Cardiac muscle cell (in vitro differentiated cells and primary cell): Measurements from ENCODE around the gene ANAPC4. TPM values are rescaled to one million over a fixed set of nuclear protein-coding genes. Genes with fewer than 3 reads are reported as not detected.
A peak's percentile ranks its signal among the peaks of the same experiment; 100 is the strongest.

Source experiments
- DNase-seq, 2 donors: peaks; one replicate each; pipeline versions ENCODE4 v3.0.0 to v3.0.0-alpha.2; 2010 to 2017; ENCODE audit warnings: low read depth in 1 of 2, low spot score in 1 of 2
- H3K27ac ChIP-seq: fragments of 200-600 bp; sonication (generic); 2 replicates; pipeline ENCODE4 v1.5.1; 2016
- H3K27me3 ChIP-seq: fragments of 200-600 bp; sonication (generic); 2 replicates; pipeline ENCODE4 v1.6.0; 2016; ENCODE audit warnings: control low read depth
- H3K36me3 ChIP-seq: fragments of 200-600 bp; sonication (generic); 2 replicates; pipeline ENCODE4 v1.5.1; 2016; ENCODE audit warnings: control low read depth
- H3K4me1 ChIP-seq: fragments of 200-600 bp; sonication (generic); 2 replicates; pipeline ENCODE4 v1.8.1; 2017; ENCODE audit warnings: low read depth, mild to moderate bottlenecking, mixed run types
- H3K4me3 ChIP-seq: fragments of 200-600 bp; sonication (generic); 2 replicates; pipeline ENCODE4 v1.5.1; 2016; ENCODE audit warnings: mild to moderate bottlenecking
- H3K9me3 ChIP-seq: fragments of 200-600 bp; sonication (generic); 2 replicates; pipeline ENCODE4 v1.5.1; 2017; ENCODE audit warnings: low read depth, mild to moderate bottlenecking, control low read depth
- CTCF ChIP-seq: IDR thresholded peaks from 2 replicates; pipeline ENCODE4 v1.5.1; 2012; ENCODE audit warnings: low read depth, mild to moderate bottlenecking, low read length
- polyA plus RNA-seq: library from polyadenylated mRNA; unstranded; fragments of >200 nt; fragmentation: Nextera tagmentation; extraction: Ambion mirVana; gene quantifications from 2 replicates; pipeline ENCODE4 v1.2.1, GENCODE V29; 2016
- total RNA-seq: library from RNA; depleted of rRNA; stranded (reverse); fragments of >200 nt; gene quantifications from 2 replicates; pipeline ENCODE4 v1.2.3, GENCODE V29; 2016

Gene ANAPC4
- total and polyA plus RNA-seq, 2 experiments from 2014 or later, result 20.8 to 39.3 TPM

DNA sequence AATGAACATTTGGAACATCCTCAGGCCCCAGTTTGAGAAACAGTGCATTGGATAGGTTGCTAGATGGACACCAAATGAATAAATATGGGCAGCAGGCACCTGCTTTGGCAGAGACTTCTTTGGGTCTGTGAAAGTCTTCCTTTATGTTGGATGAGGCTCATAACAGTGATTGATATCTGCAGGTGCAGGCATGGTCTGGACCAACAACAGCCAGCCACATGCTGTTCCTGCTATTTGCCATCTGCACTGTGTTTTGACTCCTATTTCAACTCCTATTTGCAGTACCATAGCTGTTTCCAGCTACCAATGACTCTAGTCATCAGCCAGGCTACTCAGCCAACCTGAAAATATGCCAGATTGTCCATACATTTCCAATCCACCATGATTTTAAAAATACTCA, 60.9 kb downstream of the ANAPC4 start:
- Histone ChIP-seq H3K27me3 (no peaks in the 10 kb centered on the region), H3K36me3 (no peaks in the 10 kb centered on the region), H3K4me3 (no peak overlapping the region), H3K27ac (no peak overlapping the region), H3K4me1 (peaks cover 8% of the 10 kb centered on the region), H3K9me3 (no peaks in the 10 kb centered on the region)
- DNase-seq, result no peak
- TF ChIP-seq CTCF, result no peak

GRCh38 chr4:25439918-25440477, 62.9 kb downstream of the ANAPC4 start:
- Histone ChIP-seq H3K27ac (peak overlapping the region; percentile 52), H3K4me1 (peaks cover 8% of the 10 kb centered on the region), H3K36me3 (no peaks in the 10 kb centered on the region), H3K27me3 (no peaks in the 10 kb centered on the region), H3K9me3 (no peaks in the 10 kb centered on the region), H3K4me3 (no peak overlapping the region)
- DNase-seq, result peak; percentile 72 to 87
- TF ChIP-seq CTCF, result peak; percentile 93

DNA sequence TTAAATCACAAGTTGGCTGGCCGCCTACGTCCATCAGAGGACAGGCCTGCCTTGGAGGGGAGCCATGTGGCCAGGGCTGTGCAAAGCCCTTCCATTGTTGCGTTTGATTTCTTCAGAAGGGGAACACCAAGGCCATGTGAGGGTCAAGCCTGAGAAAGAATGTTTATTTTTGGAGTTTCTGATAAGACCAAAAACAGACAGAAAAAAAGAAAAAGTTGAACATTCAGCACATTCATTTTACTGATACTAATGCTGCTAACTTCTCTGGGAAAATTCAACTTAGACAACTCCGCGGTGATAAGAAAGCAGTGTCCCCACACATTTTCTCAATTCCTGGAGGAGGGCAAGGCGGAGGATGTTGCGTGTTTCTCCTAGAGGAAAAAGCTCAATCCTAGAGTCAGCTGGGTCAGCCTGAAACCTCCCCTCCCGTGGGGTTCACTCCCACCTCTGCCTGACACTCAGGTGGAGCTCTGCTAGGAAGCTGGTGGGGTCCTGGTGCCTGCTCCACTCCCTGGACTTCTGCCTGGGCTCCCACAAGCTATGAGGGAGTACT, 63.5 kb downstream of the ANAPC4 start:
- H3K27me3 ChIP-seq, result no peaks in the 10 kb centered on the region
- peak; percentile 19 to 93 for DNase-seq
- H3K4me3 ChIP-seq, result no peak overlapping the region
- H3K4me1 ChIP-seq, result peaks cover 8% of the 10 kb centered on the region
- H3K36me3 ChIP-seq, result no peaks in the 10 kb centered on the region
- no peaks in the 10 kb centered on the region for H3K9me3 ChIP-seq
- peak overlapping the region; percentile 52 for H3K27ac ChIP-seq
- TF ChIP-seq CTCF, result no peak

DNA sequence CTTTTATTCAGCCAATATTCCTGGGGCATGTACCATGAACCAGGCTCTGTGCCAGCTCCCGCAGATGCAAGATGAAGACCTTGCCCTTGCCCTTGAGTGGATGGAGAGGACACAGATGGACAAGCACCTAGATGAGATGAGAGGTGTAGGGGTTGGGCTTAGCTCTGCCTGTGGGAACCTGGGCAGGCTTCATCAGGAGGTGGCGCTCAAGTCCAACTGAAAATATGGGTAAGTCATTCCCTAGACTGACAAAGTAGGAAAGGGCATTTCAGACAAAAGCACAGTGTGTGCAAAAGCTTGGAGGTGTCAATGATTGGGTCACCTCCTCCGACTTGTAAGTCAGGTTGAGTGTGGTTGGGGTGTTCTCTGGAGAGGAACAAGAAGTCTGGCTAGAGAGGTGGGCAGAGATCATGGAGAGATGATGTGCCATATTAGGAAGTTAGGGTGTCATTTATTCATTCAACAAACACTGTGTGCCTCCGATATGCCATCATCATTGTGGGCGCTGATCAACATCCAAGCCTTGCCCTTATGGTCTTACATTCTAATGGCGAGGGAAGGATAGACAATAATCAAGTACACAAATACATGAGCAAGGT, 64.6 kb downstream of the ANAPC4 start:
- DNase-seq, result peak; percentile 78 to 81
- H3K4me3 ChIP-seq, result no peak overlapping the region
- H3K9me3 ChIP-seq, result no peaks in the 10 kb centered on the region
- peaks cover 8% of the 10 kb centered on the region for H3K4me1 ChIP-seq
- H3K27me3 ChIP-seq, result no peaks in the 10 kb centered on the region
- no peak overlapping the region for H3K27ac ChIP-seq
- TF ChIP-seq CTCF, result peak; percentile 90
- no peaks in the 10 kb centered on the region for H3K36me3 ChIP-seq

- no peaks in the 10 kb centered on the region for H3K27me3 ChIP-seq
Observed at GRCh38 chr4:25442863-25443307, 65.8 kb downstream of the ANAPC4 start.

More at GRCh38 chr4:25442863-25443307, 65.8 kb downstream of the ANAPC4 start:
- H3K4me1 ChIP-seq, result peaks cover 8% of the 10 kb centered on the region
- H3K9me3 ChIP-seq, result no peaks in the 10 kb centered on the region
- no peak for TF ChIP-seq CTCF
- H3K36me3 ChIP-seq, result no peaks in the 10 kb centered on the region
- H3K4me3 ChIP-seq, result no peak overlapping the region
- DNase-seq, result no peak
- H3K27ac ChIP-seq, result no peak overlapping the region
